Mucosa of rectum (tissue), 2 donors: ENCODE measurements around the gene GLT1D1.

Source experiments
- H3K27ac ChIP-seq, 2 donors: one replicate each; pipeline ENCODE4 v1.7.0; 2013; ENCODE audit warnings: inconsistent platforms in 2 of 2, low read depth in 2 of 2, low read length in 2 of 2
- H3K27me3 ChIP-seq, 2 donors: one replicate each; pipeline ENCODE4 v1.7.0; 2013; ENCODE audit warnings: low read length in 2 of 2; ENCODE audit not compliant: control insufficient read depth in 2 of 2, insufficient read depth in 2 of 2
- H3K36me3 ChIP-seq, 2 donors: one replicate each; pipeline ENCODE4 v1.7.0; 2013; ENCODE audit warnings: low read length in 2 of 2; ENCODE audit not compliant: control insufficient read depth in 2 of 2, insufficient read depth in 2 of 2
- H3K4me1 ChIP-seq, 2 donors: one replicate each; pipeline ENCODE4 v1.7.0; 2013; ENCODE audit warnings: low read length in 2 of 2, mild to moderate bottlenecking in 1 of 2; ENCODE audit not compliant: control insufficient read depth in 2 of 2, insufficient read depth in 2 of 2
- H3K4me3 ChIP-seq, 2 donors: one replicate each; pipeline ENCODE4 v1.7.0; 2013; ENCODE audit warnings: low read length in 2 of 2
- H3K9ac ChIP-seq, 2 donors: one replicate each; pipeline ENCODE4 v1.7.0; 2013; ENCODE audit warnings: low read length in 2 of 2, low read depth in 1 of 2, mild to moderate bottlenecking in 1 of 2
- H3K9me3 ChIP-seq, 2 donors: one replicate each; pipeline ENCODE4 v1.7.0; 2013; ENCODE audit warnings: low read length in 2 of 2; ENCODE audit not compliant: control insufficient read depth in 2 of 2
- donor health status: healthy.
- donor health status: Normal muscosa, but diverticular disease.

Gene GLT1D1

DNA sequence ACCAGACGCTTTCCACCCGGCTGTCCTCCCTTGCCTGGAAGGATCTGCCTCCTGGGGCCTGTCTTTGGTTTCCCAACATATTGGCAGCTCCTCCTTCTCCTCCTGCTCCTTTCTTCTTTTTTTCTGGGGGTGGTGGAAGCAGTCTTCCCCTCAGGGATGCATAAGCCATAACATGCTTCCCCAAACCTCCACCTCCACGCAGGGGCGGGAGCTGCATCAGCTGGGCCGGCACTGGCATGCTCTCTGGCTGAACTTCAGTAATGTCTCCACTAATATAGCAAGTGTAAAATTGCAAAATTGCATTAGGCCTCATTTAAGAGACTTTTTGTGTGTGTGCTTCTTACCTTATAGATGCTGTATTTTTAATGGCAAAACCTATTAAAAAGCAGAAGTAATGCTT, 58.6 kb downstream of the GLT1D1 start:
- Histone ChIP-seq H3K27me3 (no peaks in the 10 kb centered on the region), H3K9me3 (no peaks in the 10 kb centered on the region), H3K36me3 (no peaks in the 10 kb centered on the region), H3K27ac (no peak overlapping the region), H3K4me3 (no peak overlapping the region), H3K9ac (no peak overlapping the region), H3K4me1 (no peaks in the 10 kb centered on the region)

- Histone ChIP-seq H3K9me3 (no peaks in the 10 kb centered on the region), H3K36me3 (no peaks in the 10 kb centered on the region), H3K27me3 (no peaks in the 10 kb centered on the region), H3K4me1 (no peaks in the 10 kb centered on the region), H3K9ac (no peak overlapping the region), H3K27ac (no peak overlapping the region), H3K4me3 (no peak overlapping the region)
These were observed 61.8 kb downstream of the GLT1D1 start for GRCh38 chr12:128914908-128915563.

- Histone ChIP-seq H3K4me1 (no peaks in the 10 kb centered on the region), H3K27me3 (no peaks in the 10 kb centered on the region), H3K9ac (no peak overlapping the region), H3K27ac (no peak overlapping the region), H3K36me3 (no peaks in the 10 kb centered on the region), H3K9me3 (no peaks in the 10 kb centered on the region), H3K4me3 (no peak overlapping the region)
These were observed 63.1 kb downstream of the GLT1D1 start for GRCh38 chr12:128916425-128916824.

DNA sequence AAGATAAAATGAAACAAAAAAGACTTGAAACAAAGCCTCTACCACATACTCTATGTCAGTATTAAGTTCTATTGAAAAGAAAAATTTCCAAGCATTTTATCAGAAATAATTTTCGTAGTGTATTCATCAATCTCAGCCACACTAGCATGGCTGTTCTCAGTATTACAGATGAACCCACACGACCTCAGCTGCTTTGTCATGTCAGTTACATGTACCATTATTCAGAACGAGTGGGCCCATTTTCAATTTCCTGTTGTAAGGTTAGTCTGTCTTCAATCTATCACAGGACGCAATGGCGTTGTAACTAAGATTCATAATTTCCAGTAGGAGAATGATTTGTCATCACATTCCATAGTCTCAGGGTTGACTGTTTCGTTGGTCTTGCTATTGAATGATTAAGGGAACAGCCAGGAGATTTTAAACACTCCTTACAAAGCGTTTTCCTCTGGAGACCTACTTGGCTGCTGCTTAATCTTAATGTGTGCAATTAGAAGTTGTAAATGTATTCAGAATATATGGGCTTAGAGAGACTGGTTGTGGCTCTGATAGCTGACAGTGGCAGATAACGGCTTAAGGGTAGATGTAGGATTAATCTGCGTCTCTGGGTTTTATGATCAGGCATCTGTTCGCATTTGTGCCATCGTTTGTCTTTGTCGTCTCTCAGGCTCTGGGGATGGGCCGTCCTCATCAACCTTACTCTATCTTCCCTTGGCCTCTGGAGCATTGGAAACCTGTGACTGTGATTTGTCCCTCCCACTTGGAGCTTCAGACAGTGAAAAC, 65.4 kb downstream of the GLT1D1 start:
- H3K27ac ChIP-seq: no peak overlapping the region
- no peaks in the 10 kb centered on the region for H3K4me1 ChIP-seq
- no peaks in the 10 kb centered on the region for H3K36me3 ChIP-seq
- no peaks in the 10 kb centered on the region for H3K9me3 ChIP-seq
- H3K27me3 ChIP-seq: no peaks in the 10 kb centered on the region
- no peak overlapping the region for H3K9ac ChIP-seq
- no peak overlapping the region for H3K4me3 ChIP-seq

GRCh38 chr12:128920468-128920867, 67.2 kb downstream of the GLT1D1 start:
- Histone ChIP-seq H3K4me3 (no peak overlapping the region), H3K36me3 (no peaks in the 10 kb centered on the region), H3K27ac (no peak overlapping the region), H3K4me1 (no peaks in the 10 kb centered on the region), H3K27me3 (no peaks in the 10 kb centered on the region), H3K9me3 (no peaks in the 10 kb centered on the region), H3K9ac (no peak overlapping the region)

GRCh38 chr12:128928361-128928760, 75.1 kb downstream of the GLT1D1 start:
- Histone ChIP-seq H3K9ac (no peak overlapping the region), H3K4me1 (no peaks in the 10 kb centered on the region), H3K27me3 (no peaks in the 10 kb centered on the region), H3K27ac (no peak overlapping the region), H3K36me3 (no peaks in the 10 kb centered on the region), H3K9me3 (no peaks in the 10 kb centered on the region), H3K4me3 (no peak overlapping the region)

- Histone ChIP-seq H3K9ac (no peak overlapping the region), H3K27me3 (no peaks in the 10 kb centered on the region), H3K4me3 (no peak overlapping the region), H3K36me3 (no peaks in the 10 kb centered on the region), H3K27ac (no peak overlapping the region), H3K9me3 (no peaks in the 10 kb centered on the region), H3K4me1 (no peaks in the 10 kb centered on the region)
These were observed 75.8 kb downstream of the GLT1D1 start for GRCh38 chr12:128929057-128929456.

DNA sequence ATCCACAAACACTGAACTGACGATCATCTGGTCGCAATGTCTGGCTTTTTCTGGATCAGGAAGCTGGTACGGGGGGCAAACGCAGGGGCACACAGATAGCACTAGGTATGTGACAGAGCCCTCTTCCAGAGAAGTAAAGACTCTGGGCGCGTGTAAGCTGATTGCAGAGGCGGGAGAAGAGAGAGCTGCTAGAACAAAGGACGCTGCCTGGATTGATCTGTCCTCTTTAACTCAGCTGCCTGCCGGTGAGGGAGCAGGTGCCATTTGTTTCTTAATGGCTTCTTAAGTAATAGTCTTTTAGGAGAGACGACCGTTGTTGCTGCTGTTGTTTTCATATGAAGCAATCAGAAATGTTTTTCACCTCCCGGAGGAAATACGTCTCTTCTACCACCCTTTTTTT, 77.3 kb downstream of the GLT1D1 start:
- Histone ChIP-seq H3K9me3 (no peaks in the 10 kb centered on the region), H3K36me3 (no peaks in the 10 kb centered on the region), H3K4me1 (no peaks in the 10 kb centered on the region), H3K27me3 (no peaks in the 10 kb centered on the region), H3K9ac (no peak overlapping the region), H3K4me3 (no peak overlapping the region), H3K27ac (no peak overlapping the region)

GRCh38 chr12:128932521-128932920, 79.2 kb downstream of the GLT1D1 start:
- H3K36me3 ChIP-seq: no peaks in the 10 kb centered on the region
- no peaks in the 10 kb centered on the region for H3K4me1 ChIP-seq
- H3K4me3 ChIP-seq: no peak overlapping the region
- H3K9ac ChIP-seq: no peak overlapping the region
- H3K27ac ChIP-seq: no peak overlapping the region
- H3K9me3 ChIP-seq: no peaks in the 10 kb centered on the region
- no peaks in the 10 kb centered on the region for H3K27me3 ChIP-seq

GRCh38 chr12:128933039-128933438, 79.8 kb downstream of the GLT1D1 start:
- Histone ChIP-seq H3K27ac (no peak overlapping the region), H3K4me3 (no peak overlapping the region), H3K4me1 (no peaks in the 10 kb centered on the region), H3K9me3 (no peaks in the 10 kb centered on the region), H3K9ac (no peak overlapping the region), H3K36me3 (no peaks in the 10 kb centered on the region), H3K27me3 (no peaks in the 10 kb centered on the region)
